Fibroblast of skin of scalp (primary cell): ENCODE results near the gene KRT27.

ENCODE experiments used
- DNase-seq: peaks from one replicate; pipeline ENCODE4 v3.0.0-alpha.2; 2013

Gene KRT27

GRCh38 chr17:40809721-40810421 lies 27.5 kb upstream of the KRT27 start:
- peak; percentile 29 for DNase-seq

GRCh38 chr17:40806131-40806530 lies 23.8 kb upstream of the KRT27 start:
- peak; percentile 12 for DNase-seq

GRCh38 chr17:40803617-40804082 lies 21.3 kb upstream of the KRT27 start:
- peak; percentile 72 for DNase-seq

- no peak for DNase-seq
Measured at GRCh38 chr17:40801157-40801556, 18.8 kb upstream of the KRT27 start.

- no peak for DNase-seq
Measured at GRCh38 chr17:40800381-40800780, 18.0 kb upstream of the KRT27 start.

GRCh38 chr17:40799859-40800258 lies 17.5 kb upstream of the KRT27 start, which contains the start of gene KRT28:
Gene KRT28 (minus strand): TSS chr17:40799959. CDS start chr17:40799893, 66 bp downstream.
- DNase-seq = no peak

GRCh38 chr17:40796846-40797245 lies 14.5 kb upstream of the KRT27 start:
- DNase-seq = no peak

GRCh38 chr17:40795019-40795667 lies 12.8 kb upstream of the KRT27 start:
- no peak for DNase-seq

- DNase-seq = no peak
Measured at GRCh38 chr17:40794466-40794865, 12.1 kb upstream of the KRT27 start.

- DNase-seq = no peak
Measured at GRCh38 chr17:40793832-40794231, 11.5 kb upstream of the KRT27 start.

GRCh38 chr17:40791787-40792436 lies 9.6 kb upstream of the KRT27 start:
- peak; percentile 49 for DNase-seq

GRCh38 chr17:40791111-40791510 lies 8.8 kb upstream of the KRT27 start:
- peak; percentile 27 for DNase-seq

GRCh38 chr17:40779181-40779909 lies 3.0 kb downstream of the KRT27 start:
- DNase-seq = no peak

GRCh38 chr17:40778461-40778860 lies 3.9 kb downstream of the KRT27 start:
- DNase-seq = no peak

- no peak for DNase-seq
Measured at GRCh38 chr17:40777971-40778370, 4.4 kb downstream of the KRT27 start.

- DNase-seq = no peak
Measured at GRCh38 chr17:40777459-40777858, 4.9 kb downstream of the KRT27 start.

GRCh38 chr17:40775945-40776344 lies 6.4 kb downstream of the KRT27 start:
- DNase-seq = no peak

- no peak for DNase-seq
Measured at GRCh38 chr17:40772101-40772500, 10.2 kb downstream of the KRT27 start, which contains the start of gene KRT26. Gene KRT26 (minus strand): TSS chr17:40772201. CDS start chr17:40772113, 88 bp downstream.

- DNase-seq = no peak
Measured at GRCh38 chr17:40765657-40766056, 16.7 kb downstream of the KRT27 start.

- DNase-seq = no peak
Measured at GRCh38 chr17:40763752-40764151, 18.6 kb downstream of the KRT27 start.

GRCh38 chr17:40760105-40761016 lies 22.0 kb downstream of the KRT27 start:
- no peak for DNase-seq

GRCh38 chr17:40755231-40755630 lies 27.1 kb downstream of the KRT27 start, which contains the start of gene KRT25:
Gene KRT25 (minus strand): TSS chr17:40755331. CDS start chr17:40755271, 60 bp downstream.
- DNase-seq = no peak
